Measurements from ENCODE around the gene STX8. TPM values are rescaled to one million over a fixed set of nuclear protein-coding genes. Genes with fewer than 3 reads are reported as not detected.

The STX8 gene
- total RNA-seq, 1 experiment from 2014 or later = 38.8 TPM

- Histone ChIP-seq H4K20me1 (ENCODE audit: insufficient read depth) (no peaks in the 10 kb centered on the region), H3K36me3 (ENCODE audit: control insufficient read depth in 1 of 2, insufficient read depth in 2 of 2, low read length in 2 of 2) (no peaks in the 10 kb centered on the region), H3K4me1 (ENCODE audit: control insufficient read depth in 1 of 2, insufficient read depth in 2 of 2, low read length in 2 of 2) (0 out of 4 replicates have a peak, but pooled peaks cover 0 to 3% of the 10 kb centered on the region in 2 experiments), H3K79me2 (ENCODE audit: insufficient read depth, low read length) (no peaks in the 10 kb centered on the region), H3K4me2 (ENCODE audit: low read length) (no peak overlapping the region), H3K9me2 (ENCODE audit: insufficient read depth) (no peaks in the 10 kb centered on the region), H3K9me3 (ENCODE audit: control insufficient read depth in 1 of 2, insufficient read depth in 1 of 2, low read depth in 1 of 2, low read length in 2 of 2) (no peaks in the 10 kb centered on the region), H3K27me3 (ENCODE audit: insufficient read depth, low read length) (no peaks in the 10 kb centered on the region), H3K27ac (ENCODE audit: low read depth, low read length) (no peak overlapping the region), H3K9ac (ENCODE audit: low read length) (no peak overlapping the region), H3K4me3 (replicated peaks in 1 of 2; ENCODE audit: low read depth in 1 of 2, low read length in 2 of 2) (no peak overlapping the region), H2AFZ (ENCODE audit: low read depth, low read length, poor library complexity, severe bottlenecking) (no peak overlapping the region)
- no TSS peak for BruUV-seq (replicated peaks)
- ATAC-seq (no peak), DNase-seq (ENCODE audit: low read depth, low spot score) (no peak)
- intact Hi-C loops (cut with micrococcal nuclease) = no loop called here
- RAD21 ChIA-PET (ENCODE audit: low non-redundant PET in 1 of 2, low total read pairs in 2 of 2, uncharacterized antibody in 2 of 2, unreplicated experiment in 2 of 2) = no interaction called here
- POLR2A ChIA-PET = no interaction called here
- CTCF ChIA-PET = no interaction called here
- TF ChIP-seq SRF (IDR thresholded peaks at IDR 0.05; ENCODE audit: low read depth) (no peak), FOSL1 (IDR thresholded peaks at IDR 0.05; ENCODE audit: low read depth) (no peak), SIN3A (IDR thresholded peaks at IDR 0.05; ENCODE audit: low read depth) (no peak), SP1 (IDR thresholded peaks at IDR 0.05; ENCODE audit: low read depth) (no peak)
Measured at GRCh38 chr17:9439851-9440250, 135.8 kb downstream of the STX8 start.

- Histone ChIP-seq H3K79me2 (ENCODE audit: insufficient read depth, low read length) (no peaks in the 10 kb centered on the region), H3K27me3 (ENCODE audit: insufficient read depth, low read length) (no peaks in the 10 kb centered on the region), H3K36me3 (ENCODE audit: control insufficient read depth in 1 of 2, insufficient read depth in 2 of 2, low read length in 2 of 2) (no peaks in the 10 kb centered on the region), H3K9ac (ENCODE audit: low read length) (no peak overlapping the region), H3K4me1 (ENCODE audit: control insufficient read depth in 1 of 2, insufficient read depth in 2 of 2, low read length in 2 of 2) (0 out of 4 replicates have a peak, but pooled peaks cover 0 to 6% of the 10 kb centered on the region in 2 experiments), H3K4me3 (replicated peaks in 1 of 2; ENCODE audit: low read depth in 1 of 2, low read length in 2 of 2) (no peak overlapping the region), H3K9me2 (ENCODE audit: insufficient read depth) (no peaks in the 10 kb centered on the region), H3K9me3 (ENCODE audit: control insufficient read depth in 1 of 2, insufficient read depth in 1 of 2, low read depth in 1 of 2, low read length in 2 of 2) (no peaks in the 10 kb centered on the region), H4K20me1 (ENCODE audit: insufficient read depth) (no peaks in the 10 kb centered on the region), H2AFZ (ENCODE audit: low read depth, low read length, poor library complexity, severe bottlenecking) (no peak overlapping the region), H3K4me2 (ENCODE audit: low read length) (no peak overlapping the region), H3K27ac (ENCODE audit: low read depth, low read length) (no peak overlapping the region)
- no peak for TF ChIP-seq MAX (IDR thresholded peaks at IDR 0.05)
- no peak for TF ChIP-seq ELF1 (IDR thresholded peaks at IDR 0.05; ENCODE audit: borderline replicate concordance, low read depth)
- TF ChIP-seq EGR1 (IDR thresholded peaks at IDR 0.05; ENCODE audit: low read depth) = no peak
- TF ChIP-seq ATF3 (IDR thresholded peaks at IDR 0.05) = no peak
- no peak for TF ChIP-seq JUND (IDR thresholded peaks at IDR 0.05)
- no peak for TF ChIP-seq SRF (IDR thresholded peaks at IDR 0.05; ENCODE audit: low read depth)
- no peak for TF ChIP-seq CBX3 (IDR thresholded peaks at IDR 0.05; ENCODE audit: low read depth)
- TF ChIP-seq ZBTB33 (IDR thresholded peaks at IDR 0.05; ENCODE audit: extremely low read depth, insufficient replicate concordance, low read length) = no peak
- TF ChIP-seq ZNF274 (IDR thresholded peaks at IDR 0.05; ENCODE audit: low read depth, low read length) = no peak
- TF ChIP-seq SIN3A (IDR thresholded peaks at IDR 0.05; ENCODE audit: low read depth) = no peak
- ATAC-seq (no peak), DNase-seq (ENCODE audit: low read depth, low spot score) (no peak)
- no TSS peak for BruUV-seq (replicated peaks)
- POLR2A ChIA-PET = no interaction called here
- CTCF ChIA-PET = no interaction called here
- intact Hi-C loops (cut with micrococcal nuclease) = no loop called here
- RAD21 ChIA-PET (ENCODE audit: low non-redundant PET in 1 of 2, low total read pairs in 2 of 2, uncharacterized antibody in 2 of 2, unreplicated experiment in 2 of 2) = no interaction called here
Measured at GRCh38 chr17:9436630-9437029, 139.0 kb downstream of the STX8 start.
